WERI-Rb-1 (cell line): Measurements from ENCODE around the gene FHOD3.

Source experiments
- DNase-seq: peaks from one replicate; pipeline ENCODE4 v3.0.0-alpha.2; 2020
- H3K27ac ChIP-seq: fragments of 250-450 bp; sonication (Bioruptor Pico); 2 replicates; pipeline ENCODE4 v1.5.1; 2020; ENCODE audit warnings: mild to moderate bottlenecking, moderate library complexity
- H3K27me3 ChIP-seq: fragments of 250-450 bp; sonication (Bioruptor Pico); 2 replicates; pipeline ENCODE4 v1.5.1; 2021; ENCODE audit warnings: mild to moderate bottlenecking, low read depth, moderate library complexity; ENCODE audit not compliant: insufficient read depth, severe bottlenecking
- H3K36me3 ChIP-seq: fragments of 250-450 bp; sonication (Bioruptor Pico); 2 replicates; pipeline ENCODE4 v1.5.1; 2020; ENCODE audit warnings: mild to moderate bottlenecking, moderate library complexity
- H3K4me3 ChIP-seq: 2 replicates; pipeline ENCODE4 v1.5.1; 2011; ENCODE audit warnings: low read depth, mild to moderate bottlenecking, control low read depth, low read length
- H3K9me3 ChIP-seq: fragments of 250-450 bp; sonication (Bioruptor Pico); 2 replicates; pipeline ENCODE4 v1.5.1; 2021; ENCODE audit warnings: mild to moderate bottlenecking, moderate library complexity; ENCODE audit not compliant: severe bottlenecking
- CTCF ChIP-seq: IDR thresholded peaks from 2 replicates; pipeline ENCODE4 v1.5.1; 2011; ENCODE audit warnings: low read depth, mild to moderate bottlenecking, control low read depth, inconsistent platforms, low read length

The FHOD3 gene

DNA sequence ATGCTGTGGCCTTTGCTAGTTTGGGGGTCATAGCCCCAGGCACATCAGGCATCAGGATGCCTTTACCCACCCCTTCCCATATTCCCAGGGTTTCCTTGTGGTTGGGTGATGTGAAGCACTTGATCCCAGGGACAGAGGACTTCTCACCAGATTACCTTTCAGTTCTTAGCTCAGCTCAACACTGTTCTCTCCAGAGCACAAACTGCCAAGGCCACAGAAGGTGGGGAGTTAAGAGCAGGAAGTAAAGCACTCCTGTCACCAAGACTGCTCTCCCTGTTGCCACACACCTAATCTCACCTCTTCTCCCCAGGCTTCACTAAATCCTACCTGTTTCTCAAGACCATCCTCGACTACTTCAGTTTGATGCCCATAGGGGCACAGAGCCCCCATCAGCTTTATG lies 25.9 kb downstream of the FHOD3 start:
- no peak for DNase-seq
- H3K36me3 ChIP-seq, result no peaks in the 10 kb centered on the region
- no peaks in the 10 kb centered on the region for H3K27me3 ChIP-seq
- no peak for TF ChIP-seq CTCF
- peaks cover 5% of the 10 kb centered on the region for H3K9me3 ChIP-seq
- no peak overlapping the region for H3K27ac ChIP-seq
- H3K4me3 ChIP-seq, result no peak overlapping the region

- no peak overlapping the region for H3K4me3 ChIP-seq
- H3K36me3 ChIP-seq, result no peaks in the 10 kb centered on the region
- no peak for DNase-seq
- no peak for TF ChIP-seq CTCF
- no peaks in the 10 kb centered on the region for H3K9me3 ChIP-seq
- no peaks in the 10 kb centered on the region for H3K27me3 ChIP-seq
- no peak overlapping the region for H3K27ac ChIP-seq
These were observed 28.3 kb downstream of the FHOD3 start for GRCh38 chr18:36325846-36326245.

DNA sequence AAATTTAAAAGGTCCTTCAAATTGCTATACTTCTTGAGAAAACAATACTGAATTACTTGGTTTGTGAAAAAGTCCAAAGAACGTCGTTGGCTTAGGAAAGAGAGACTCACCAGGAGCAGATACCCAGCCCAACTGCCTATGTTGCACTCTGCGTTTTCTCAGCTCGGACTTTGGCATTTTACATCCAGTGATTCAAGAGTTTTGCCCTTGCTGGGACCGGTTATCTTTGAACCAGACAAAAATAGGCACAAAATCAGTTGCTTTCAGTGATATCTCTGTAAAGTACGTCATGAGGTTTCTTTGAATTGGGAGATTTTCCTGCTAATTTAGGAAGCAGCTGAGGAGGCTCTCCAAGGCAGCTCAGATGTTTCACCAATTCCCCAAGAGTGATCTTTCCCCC lies 29.3 kb downstream of the FHOD3 start:
- no peak overlapping the region for H3K4me3 ChIP-seq
- no peaks in the 10 kb centered on the region for H3K36me3 ChIP-seq
- H3K27ac ChIP-seq, result no peak overlapping the region
- no peaks in the 10 kb centered on the region for H3K27me3 ChIP-seq
- H3K9me3 ChIP-seq, result no peaks in the 10 kb centered on the region
- no peak for DNase-seq
- no peak for TF ChIP-seq CTCF

- Histone ChIP-seq H3K9me3 (no peaks in the 10 kb centered on the region), H3K27me3 (no peaks in the 10 kb centered on the region), H3K4me3 (no peak overlapping the region), H3K36me3 (no peaks in the 10 kb centered on the region), H3K27ac (no peak overlapping the region)
- no peak for TF ChIP-seq CTCF
- no peak for DNase-seq
These were observed 30.1 kb downstream of the FHOD3 start for GRCh38 chr18:36327352-36328316.

DNA sequence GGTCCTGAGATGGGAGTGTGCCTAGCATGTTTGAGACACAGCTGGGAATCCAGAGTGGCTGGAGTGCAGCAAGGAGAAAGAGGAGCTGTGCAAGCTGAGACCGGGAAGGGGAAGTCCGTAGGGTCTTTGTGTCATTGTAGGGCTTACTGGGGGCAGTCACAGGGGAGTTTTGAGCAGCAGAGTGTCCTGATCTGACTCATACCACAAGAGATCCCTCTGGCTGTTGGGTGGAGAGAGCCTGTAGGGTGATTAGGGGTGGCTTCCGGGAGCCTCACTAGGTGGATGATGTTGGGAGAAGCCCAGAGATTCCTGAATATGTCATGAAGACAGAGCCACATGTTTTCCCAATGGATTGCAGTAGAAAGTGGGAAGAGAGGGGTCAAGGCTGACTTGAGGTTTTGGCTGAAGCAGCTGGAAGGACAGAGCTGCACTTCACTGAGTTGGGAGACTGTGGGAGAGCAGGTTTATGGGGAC lies 30.9 kb downstream of the FHOD3 start:
- no peak for TF ChIP-seq CTCF
- DNase-seq, result no peak
- Histone ChIP-seq H3K27me3 (no peaks in the 10 kb centered on the region), H3K36me3 (no peaks in the 10 kb centered on the region), H3K9me3 (no peaks in the 10 kb centered on the region), H3K4me3 (no peak overlapping the region), H3K27ac (no peak overlapping the region)

DNA sequence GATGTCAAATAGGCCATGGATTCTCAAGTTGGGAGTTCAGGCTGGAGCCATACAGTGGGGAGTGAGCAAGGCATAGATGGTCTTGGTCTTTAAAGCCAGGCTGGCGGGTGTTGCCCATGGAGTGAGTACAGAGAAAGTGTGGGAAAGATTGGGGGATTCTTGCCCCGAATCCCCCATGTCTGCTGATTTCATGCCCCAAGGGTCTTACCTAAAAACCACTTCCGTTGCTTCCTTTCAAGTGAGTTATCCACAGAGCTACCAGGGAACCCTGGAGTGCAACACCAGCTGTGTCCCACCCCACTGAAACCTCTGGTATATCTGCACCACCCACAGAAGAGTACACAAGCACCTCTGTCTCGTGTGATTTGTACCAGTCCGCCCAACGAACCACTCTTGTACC lies 31.4 kb downstream of the FHOD3 start:
- H3K27me3 ChIP-seq, result no peaks in the 10 kb centered on the region
- no peak overlapping the region for H3K27ac ChIP-seq

More for the DNA sequence above, 31.4 kb downstream of the FHOD3 start:
- Histone ChIP-seq H3K4me3 (no peak overlapping the region), H3K9me3 (no peaks in the 10 kb centered on the region), H3K36me3 (no peaks in the 10 kb centered on the region)
- DNase-seq, result no peak
- no peak for TF ChIP-seq CTCF
